Stimulated activated CD4-positive, alpha-beta T cell treated with anti-CD3 and anti-CD28 coated beads, TNF-alpha, amount 100 ng/mL, for 1 hour (primary cell): ENCODE measurements around the gene NEK4.

Experiments used
- DNase-seq, 3 donors: peaks; one replicate each; pipeline ENCODE4 v3.0.0-alpha.2; 2020; ENCODE audit warnings: low read depth in 3 of 3, low spot score in 1 of 3

Gene NEK4

DNA sequence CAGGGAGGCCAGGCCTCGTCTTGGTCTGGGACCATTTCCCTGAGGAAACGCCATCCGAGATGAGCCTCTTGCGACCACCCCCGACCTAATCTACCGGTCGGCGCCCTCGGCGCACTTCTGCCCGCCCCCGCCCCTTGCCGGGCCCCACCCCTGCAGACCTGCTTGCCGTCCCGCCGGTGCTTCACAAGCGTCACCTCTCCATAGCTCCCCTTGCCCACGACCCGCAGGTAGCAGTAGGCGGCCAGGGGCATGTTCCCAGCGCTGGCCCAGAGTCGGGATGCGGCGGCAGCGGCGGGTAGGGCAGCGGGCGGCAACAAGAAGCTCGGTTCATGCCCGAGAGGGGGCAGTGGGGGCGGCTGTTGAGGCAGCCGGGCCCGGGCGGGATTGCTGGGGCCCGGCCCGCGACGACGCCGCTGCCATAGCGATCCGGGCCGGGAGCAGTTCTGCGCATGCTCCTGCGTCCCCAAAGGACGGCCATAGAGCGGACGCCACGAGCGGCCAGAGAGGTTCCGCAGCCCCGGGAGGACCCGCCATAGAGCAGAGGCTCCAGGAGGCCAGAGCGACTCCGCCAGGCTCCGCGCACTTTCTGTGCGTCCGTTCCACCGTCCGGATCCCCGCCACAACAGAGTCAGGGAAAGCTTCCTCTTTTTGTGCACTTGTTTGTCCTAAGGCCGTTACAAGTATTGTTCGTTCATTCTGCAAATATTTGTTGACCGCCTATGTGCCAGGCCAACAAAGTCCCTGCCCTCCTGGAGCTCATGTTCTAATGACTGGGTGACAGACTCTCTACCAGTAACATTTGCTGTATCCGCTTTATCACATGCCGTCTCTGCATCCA is at the start of gene NEK4:
NEK4 (minus strand) TSS at position 445 of the 838 bp plus-strand sequence; CDS start at position 251, 194 bp downstream.
- peak; percentile 48 to 80 (median 67) for DNase-seq

- DNase-seq = no peak
Measured at GRCh38 chr3:52819936-52820335, 49.2 kb upstream of the NEK4 start.

DNA sequence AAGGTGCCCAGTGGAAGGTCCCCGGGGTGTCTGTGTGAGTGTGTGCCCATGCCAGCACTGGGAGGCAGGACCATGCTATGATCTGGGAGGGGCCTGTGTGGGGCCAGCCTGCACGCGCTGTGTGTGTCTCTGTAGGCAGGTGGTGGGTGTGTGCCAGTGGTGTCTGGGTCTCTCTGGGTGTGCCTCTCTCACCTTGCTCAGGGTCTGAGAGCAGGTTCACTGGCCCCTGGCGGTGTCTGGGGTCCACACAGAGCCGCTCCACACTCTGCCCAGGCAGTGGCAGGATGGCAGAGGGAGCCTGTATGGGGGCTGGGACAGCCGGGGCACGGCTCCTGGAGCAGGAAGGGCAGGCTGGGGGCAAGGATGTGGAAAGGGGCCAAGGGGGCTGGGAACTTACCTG is 47.1 kb upstream of the NEK4 start:
- no peak for DNase-seq

DNA sequence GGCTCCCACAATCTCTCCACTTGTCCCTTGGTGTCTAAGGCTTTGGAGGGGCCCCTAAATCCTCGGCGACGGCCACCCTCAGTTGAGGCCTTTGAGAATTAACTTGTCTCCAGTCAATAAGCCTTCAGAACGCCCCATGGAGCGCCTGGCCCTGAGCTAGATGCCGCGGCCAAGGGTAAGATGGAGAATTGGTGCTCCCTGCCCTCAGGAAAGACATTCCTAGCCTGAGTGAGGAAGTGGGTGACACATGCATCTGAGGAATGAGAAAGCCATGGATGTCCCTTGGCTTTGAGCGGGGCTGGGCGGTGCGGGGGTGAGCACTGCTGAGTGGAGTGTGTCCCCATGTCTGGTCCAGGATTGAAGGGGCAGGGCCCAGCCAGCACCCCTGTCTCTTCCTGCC is 46.5 kb upstream of the NEK4 start:
- DNase-seq = no peak

DNA sequence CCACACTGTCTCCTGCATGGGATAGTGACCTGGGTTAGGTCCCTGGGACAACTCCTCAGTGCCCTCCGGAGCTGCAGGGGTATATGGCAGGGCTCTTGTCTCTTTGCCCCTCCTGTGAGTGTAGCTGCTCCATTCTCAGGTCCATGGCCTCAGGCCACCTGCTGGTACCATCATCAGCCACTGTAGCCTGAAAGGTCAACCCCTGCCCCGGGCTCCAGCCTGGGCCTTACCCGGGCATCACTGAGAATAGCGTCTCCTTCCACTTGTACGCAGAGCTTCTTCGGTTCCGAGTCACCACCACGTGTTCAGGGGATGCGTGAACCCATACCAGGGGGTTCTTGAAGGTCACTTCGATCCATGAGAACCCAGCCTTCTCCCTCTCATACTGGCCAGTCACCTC is 45.9 kb upstream of the NEK4 start:
- DNase-seq = no peak

DNA sequence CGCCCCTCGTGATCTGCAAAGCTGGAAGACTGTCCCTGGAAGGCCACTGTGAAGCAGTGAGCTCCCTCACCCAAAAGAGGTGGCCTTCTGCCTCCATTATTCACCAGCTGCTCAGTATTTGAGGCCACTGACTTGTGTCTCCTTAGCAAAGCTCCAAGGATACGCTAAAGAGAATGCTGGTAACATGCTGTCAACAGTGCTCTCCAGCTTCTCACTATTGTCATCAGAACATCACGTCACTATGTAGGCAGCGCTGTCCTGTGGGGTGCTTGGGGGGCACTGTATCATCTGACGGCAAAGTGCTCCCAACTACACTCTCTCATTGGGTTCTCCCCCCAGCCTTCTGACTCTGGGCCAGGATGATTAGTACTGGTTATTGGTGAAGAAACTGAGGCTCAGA is 45.5 kb upstream of the NEK4 start:
- no peak for DNase-seq

DNA sequence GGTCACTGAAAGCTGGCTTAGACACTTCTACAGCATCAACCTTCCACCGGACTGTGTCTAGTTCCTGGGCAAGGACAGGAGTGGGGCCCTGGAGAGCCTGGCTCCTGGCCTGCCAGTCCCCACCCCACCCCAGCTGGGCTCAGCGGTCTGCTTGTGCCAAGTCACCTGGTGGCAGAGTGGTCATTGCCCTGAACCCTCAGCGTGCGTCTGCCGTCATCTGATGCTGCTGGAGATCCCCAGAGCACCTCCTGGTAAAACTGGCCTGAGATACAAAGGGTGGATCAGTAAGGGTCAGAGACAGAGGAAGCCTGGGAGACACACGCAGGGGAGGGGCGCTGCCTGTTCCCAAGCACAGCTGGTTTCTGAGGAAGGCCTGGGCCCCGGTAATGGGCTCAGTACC is 43.1 kb upstream of the NEK4 start:
- DNase-seq = no peak

GRCh38 chr3:52811452-52812011 is 40.8 kb upstream of the NEK4 start:
- no peak for DNase-seq

DNA sequence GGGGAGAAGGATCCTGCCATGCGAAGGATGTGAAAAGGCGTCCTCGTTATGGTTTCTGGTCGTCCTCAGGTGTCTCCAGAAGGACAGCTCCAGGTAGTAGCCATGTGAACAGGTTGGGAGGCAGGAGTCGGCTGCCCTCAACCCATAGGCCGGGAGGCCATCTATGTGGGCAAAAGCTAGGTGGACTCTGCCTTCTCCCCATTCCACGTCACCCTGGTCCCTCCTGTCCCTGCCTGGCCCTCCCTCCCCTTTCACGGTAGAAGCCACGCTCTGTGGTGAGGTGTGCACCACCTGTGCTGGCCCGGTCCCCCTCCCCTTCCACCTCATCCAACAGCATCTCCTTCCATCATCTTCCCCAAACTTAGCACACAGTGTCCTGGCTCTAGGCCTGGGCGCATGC is 40.2 kb upstream of the NEK4 start:
- DNase-seq = no peak

DNA sequence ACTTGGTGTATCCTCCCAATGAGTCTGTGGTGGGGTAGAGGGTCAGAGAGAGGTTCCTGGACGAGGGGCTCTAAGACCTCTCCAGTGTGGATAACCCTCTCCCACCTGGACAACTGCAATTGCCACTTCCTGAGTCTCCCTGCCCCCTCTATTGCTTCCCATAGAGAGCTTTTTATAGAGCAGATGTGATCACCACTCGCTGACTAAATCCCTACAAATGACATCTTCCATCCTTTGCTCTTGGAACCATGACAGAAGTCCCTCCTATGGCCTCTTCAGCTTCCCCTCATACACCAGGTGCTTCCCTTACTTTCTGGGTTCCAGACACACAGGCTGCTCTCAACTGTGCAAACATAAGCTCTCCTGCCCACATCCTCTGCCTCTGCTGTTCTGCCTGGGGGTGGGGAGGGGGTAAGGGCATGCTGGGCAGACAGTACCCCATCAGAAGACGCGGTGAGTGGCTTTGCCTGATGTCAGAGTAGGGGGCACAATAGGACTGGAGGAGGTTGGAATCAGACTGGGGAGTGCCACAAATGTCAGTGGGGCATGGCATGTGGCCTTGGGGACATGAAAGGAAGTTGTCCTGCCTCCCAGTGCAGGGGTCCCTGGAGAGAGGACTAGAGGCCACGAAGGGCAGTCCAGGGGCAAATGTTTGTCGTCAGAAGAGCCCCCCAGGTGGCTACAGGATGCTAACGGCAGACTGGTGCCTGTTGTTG is 39.1 kb upstream of the NEK4 start:
- no peak for DNase-seq

- DNase-seq = no peak
Measured at GRCh38 chr3:52809149-52809548, 38.4 kb upstream of the NEK4 start.

- no peak for DNase-seq
Measured at GRCh38 chr3:52805270-52806039, 34.7 kb upstream of the NEK4 start.

DNA sequence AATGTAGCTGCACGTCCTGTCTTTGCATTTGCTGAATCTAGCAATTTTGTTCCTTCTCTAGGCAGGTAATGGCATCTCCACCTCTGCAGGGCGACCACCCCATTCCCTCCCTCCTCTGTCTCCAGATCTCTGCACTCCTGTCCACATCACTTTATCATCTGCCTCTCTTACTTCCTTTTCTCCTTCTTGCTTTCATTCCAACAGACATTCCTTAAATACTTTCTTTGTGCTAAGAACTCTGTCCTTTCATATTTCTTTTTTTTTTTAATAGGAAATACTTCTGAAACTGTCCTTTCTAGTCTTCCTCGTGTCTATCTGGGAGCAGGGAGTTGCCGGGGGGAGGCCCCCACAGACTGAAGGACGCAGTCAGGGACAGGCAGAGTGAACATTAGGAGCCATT is 31.1 kb upstream of the NEK4 start:
- DNase-seq = no peak

DNA sequence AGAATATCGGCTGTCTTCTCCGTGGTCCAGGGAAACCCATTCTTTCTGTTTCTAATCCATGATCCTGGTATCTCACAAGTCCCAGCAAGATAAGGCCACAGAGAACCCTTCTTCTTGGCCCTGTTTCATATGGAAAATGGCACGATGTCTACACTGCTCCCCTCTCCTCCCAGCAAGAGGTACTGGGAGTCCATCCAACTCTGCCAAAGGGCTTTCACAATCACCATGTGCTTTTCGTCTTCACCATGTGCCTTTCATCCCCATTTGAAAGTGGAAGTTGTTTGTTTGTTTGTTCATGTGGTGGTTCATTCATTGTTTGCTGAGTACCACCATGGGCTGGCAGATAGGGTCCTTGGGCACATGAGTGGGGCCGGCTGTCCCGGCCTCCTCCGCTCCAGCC is 29.3 kb upstream of the NEK4 start:
- DNase-seq = no peak

- no peak for DNase-seq
Measured at GRCh38 chr3:52798978-52799476, 28.3 kb upstream of the NEK4 start.

DNA sequence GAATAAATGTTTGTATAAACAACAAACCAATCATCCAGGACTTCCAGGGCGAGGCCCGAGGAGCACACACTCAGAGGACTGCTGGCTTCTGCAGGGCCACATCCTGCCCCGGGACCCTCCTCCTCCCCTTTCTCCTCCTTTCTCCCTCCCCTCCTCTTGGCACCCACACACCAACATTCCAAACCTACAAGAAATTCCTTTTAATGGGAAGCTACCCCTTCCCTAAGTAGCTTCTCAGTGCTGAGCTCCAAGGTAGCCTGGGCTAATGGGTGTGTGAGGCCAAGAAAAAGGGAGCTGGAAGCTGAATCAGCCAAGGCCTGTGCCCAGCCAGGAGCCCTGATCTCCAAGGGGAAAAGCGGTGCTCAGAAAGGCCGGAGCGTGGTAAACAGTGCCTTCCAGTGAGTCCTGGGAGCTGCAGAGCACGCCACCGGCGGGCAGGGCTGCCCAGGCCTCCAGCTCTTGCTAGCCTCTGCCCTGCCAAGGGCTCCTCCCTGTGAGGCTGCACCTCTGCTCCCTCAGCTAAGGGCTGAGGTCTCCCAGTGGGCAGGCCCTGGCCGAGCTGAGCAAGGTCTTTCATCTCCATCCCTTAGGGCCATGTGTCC is 27.7 kb upstream of the NEK4 start:
- DNase-seq = no peak

- no peak for DNase-seq
Measured at GRCh38 chr3:52796411-52796810, 25.7 kb upstream of the NEK4 start.

GRCh38 chr3:52795298-52795900 is 24.7 kb upstream of the NEK4 start:
- DNase-seq = no peak

GRCh38 chr3:52794612-52795099 is 23.9 kb upstream of the NEK4 start, which contains the start of gene ITIH3:
Gene ITIH3 (plus strand): TSS chr3:52794796. CDS start chr3:52794804, 8 bp downstream.
- DNase-seq = no peak
